CD14-positive monocyte (primary cell): ENCODE results near the gene ELFN1. TPM values are rescaled to one million over a fixed set of nuclear protein-coding genes. Genes with fewer than 3 reads are reported as not detected.

Source experiments
- DNase-seq, 3 donors: peaks; one replicate each; pipeline ENCODE4 v3.0.0-alpha.2; 2011 to 2022
- H2AFZ ChIP-seq: 2 replicates; pipeline ENCODE4 v1.6.0; 2012; ENCODE audit warnings: mild to moderate bottlenecking, low read depth, low read length, inconsistent platforms; ENCODE audit not compliant: insufficient read depth, poor library complexity, severe bottlenecking
- H3K27ac ChIP-seq, 2 donors: 1 replicate in 1 of 2; 2 replicates in 1 of 2; pipeline ENCODE4 v1.5.1; 2012 to 2013; ENCODE audit warnings: low read length in 2 of 2, control low read depth in 1 of 2, inconsistent platforms in 1 of 2, low read depth in 1 of 2, mild to moderate bottlenecking in 1 of 2
- H3K27me3 ChIP-seq, 2 donors: one replicate each; pipeline versions ENCODE4 v1.6.0 to v1.6.1; 2011 to 2013; ENCODE audit warnings: low read length in 2 of 2; ENCODE audit not compliant: control insufficient read depth in 2 of 2, insufficient read depth in 2 of 2
- H3K36me3 ChIP-seq, 2 donors: replicated peaks in 1 of 2; 1 replicate in 1 of 2; 2 replicates in 1 of 2; pipeline versions ENCODE4 v1.5.1 to v1.6.1; 2012 to 2013; ENCODE audit warnings: low read length in 2 of 2, control low read depth in 1 of 2, inconsistent platforms in 1 of 2, mild to moderate bottlenecking in 1 of 2; ENCODE audit not compliant: insufficient read depth in 2 of 2, control insufficient read depth in 1 of 2
- H3K4me1 ChIP-seq, 2 donors: 1 replicate in 1 of 2; 2 replicates in 1 of 2; pipeline versions ENCODE4 v1.5.1 to v1.6.1; 2012 to 2013; ENCODE audit warnings: low read length in 2 of 2, control low read depth in 1 of 2, inconsistent platforms in 1 of 2, mild to moderate bottlenecking in 1 of 2, moderate library complexity in 1 of 2; ENCODE audit not compliant: insufficient read depth in 2 of 2, control insufficient read depth in 1 of 2
- H3K4me2 ChIP-seq: replicated peaks from 2 replicates; pipeline ENCODE3; 2012; ENCODE audit warnings: low read length, moderate library complexity, mild to moderate bottlenecking; ENCODE audit not compliant: poor library complexity, severe bottlenecking; ENCODE audit errors: extremely low read depth
- H3K4me3 ChIP-seq, 3 experiments: fragments of 200-600 bp in 1 of 3; sonication (generic) in 1 of 3; replicated peaks in 1 of 3; 1 replicate in 2 of 3; 2 replicates in 1 of 3; pipeline ENCODE4 v1.5.1; 2011 to 2013; ENCODE audit warnings: low read length in 3 of 3, mild to moderate bottlenecking in 3 of 3, control low read depth in 2 of 3, low read depth in 2 of 3, inconsistent platforms in 1 of 3, moderate library complexity in 1 of 3
- H3K79me2 ChIP-seq: 2 replicates; pipeline ENCODE4 v1.6.0; 2012; ENCODE audit warnings: mild to moderate bottlenecking, control low read depth, inconsistent platforms, low read length, moderate library complexity; ENCODE audit not compliant: insufficient read depth
- H3K9ac ChIP-seq: 2 replicates; pipeline ENCODE4 v1.6.0; 2017; ENCODE audit warnings: low read length, mild to moderate bottlenecking; ENCODE audit not compliant: insufficient read depth, poor library complexity, severe bottlenecking
- H3K9me3 ChIP-seq, 2 donors: replicated peaks in 1 of 2; 1 replicate in 1 of 2; 2 replicates in 1 of 2; pipeline versions ENCODE4 v1.5.1 to v1.6.1; 2012 to 2013; ENCODE audit warnings: low read length in 2 of 2, control low read depth in 1 of 2; ENCODE audit not compliant: control insufficient read depth in 1 of 2, insufficient read depth in 1 of 2
- H4K20me1 ChIP-seq: 2 replicates; pipeline ENCODE4 v1.6.0; 2012; ENCODE audit warnings: mild to moderate bottlenecking, low read length, control low read depth, moderate library complexity; ENCODE audit not compliant: insufficient read depth
- H3K27ac Mint-ChIP-seq, 7 donors: one replicate each; pipeline ENCODE4 v1.8.0; 2020; ENCODE audit warnings: mild to moderate bottlenecking in 7 of 7, mixed read lengths in 7 of 7, moderate library complexity in 6 of 7, inconsistent platforms in 2 of 7
- H3K27me3 Mint-ChIP-seq, 3 donors: one replicate each; pipeline ENCODE4 v1.8.0; 2021 to 2022; ENCODE audit warnings: low read depth in 3 of 3, mild to moderate bottlenecking in 3 of 3, mixed read lengths in 3 of 3, moderate library complexity in 3 of 3, inconsistent platforms in 1 of 3
- H3K36me3 Mint-ChIP-seq, 2 donors: one replicate each; pipeline ENCODE4 v1.8.0; 2020; ENCODE audit warnings: mixed read lengths in 2 of 2, inconsistent platforms in 1 of 2, mild to moderate bottlenecking in 1 of 2
- H3K4me1 Mint-ChIP-seq: one replicate; pipeline ENCODE4 v1.8.0; 2020; ENCODE audit warnings: mild to moderate bottlenecking, mixed read lengths
- H3K4me3 Mint-ChIP-seq, 2 donors: one replicate each; pipeline ENCODE4 v1.8.0; 2020; ENCODE audit warnings: mild to moderate bottlenecking in 2 of 2, mixed read lengths in 2 of 2, moderate library complexity in 1 of 2
- H3K9me3 Mint-ChIP-seq, 7 donors: one replicate each; pipeline ENCODE4 v1.8.0; 2020 to 2022; ENCODE audit warnings: mixed read lengths in 7 of 7, mild to moderate bottlenecking in 6 of 7, moderate library complexity in 6 of 7, inconsistent platforms in 2 of 7
- WGBS: methylation state at CpG from one replicate; pipeline ENCODE4 v1.1.5; 2013; ENCODE audit warnings: missing lambda C conversion rate; ENCODE audit not compliant: insufficient coverage; 5-methylcytosine and 5-hydroxymethylcytosine counted together
- intact Hi-C, 2 donors: fragments of 100-400 bp; cut with micrococcal nuclease; formaldehyde crosslinking; loops; one replicate each; pipeline versions ENCODE4 v1.15.0 to v1.15.1; 2023
- polyA plus RNA-seq, 3 donors: library from polyadenylated mRNA; depleted of rRNA in 1 of 3; unstranded in 2 of 3; stranded (reverse) in 1 of 3; fragments of 300-500 nt in 2 of 3; fragments of >200 nt in 1 of 3; fragmentation: Illumina TruSeq in 2 of 3; gene quantifications; 1 replicate in 2 of 3; 2 replicates in 1 of 3; pipeline ENCODE4 v1.2.3, GENCODE V29; 2012 to 2021
- TF ChIP-seq, protein P1 (sequence below): fragments of 200-600 bp; IDR thresholded peaks from one replicate; pipeline ENCODE4 v1.8.0; 2022; ENCODE audit warnings: antibody characterized with exemption, mild to moderate bottlenecking

The ELFN1 gene
- polyA plus RNA-seq, 3 donors: not detected

DNA sequence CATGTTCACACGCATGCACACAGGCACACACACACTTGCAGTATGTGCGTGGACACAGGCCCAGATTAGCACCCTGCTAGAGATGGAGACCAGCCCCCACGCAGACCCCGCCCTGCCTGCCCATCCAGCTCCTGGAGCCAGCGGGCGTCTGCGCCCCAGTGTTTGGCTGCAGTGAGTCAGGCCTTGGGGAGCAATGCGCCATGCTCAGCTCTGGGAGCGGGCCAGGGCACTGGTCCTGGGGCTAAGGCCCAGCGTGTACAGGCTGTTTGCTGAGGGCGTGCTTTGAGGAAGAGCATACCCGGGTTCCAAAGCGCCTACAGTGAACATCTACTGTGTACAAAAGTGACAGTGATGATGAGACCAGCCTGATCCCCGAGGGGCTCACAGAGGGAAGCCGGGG lies 16.0 kb upstream of the ELFN1 start:
- Histone ChIP-seq H3K79me2 (no peaks in the 10 kb centered on the region), H4K20me1 (no peaks in the 10 kb centered on the region), H3K4me1 (no peaks in the 10 kb centered on the region), H3K9me3 (no peaks in the 10 kb centered on the region), H3K9ac (no peak overlapping the region), H3K27me3 (peaks cover 0 to 5% of the 10 kb centered on the region in 2 donors), H3K4me2 (no peak overlapping the region), H3K27ac (no peak overlapping the region), H3K36me3 (no peaks in the 10 kb centered on the region), H2AFZ (no peak overlapping the region), H3K4me3 (no peak overlapping the region)
- no peak overlapping the region for H3K4me3 Mint-ChIP-seq
- H3K27ac Mint-ChIP-seq: no peak overlapping the region
- peaks cover 0 to 3% (median 0%) of the 10 kb centered on the region in 7 donors for H3K9me3 Mint-ChIP-seq
- DNase-seq: no peak
- H3K27me3 Mint-ChIP-seq: peaks cover 11 to 36% (median 19%) of the 10 kb centered on the region in 3 donors
- TF ChIP-seq, protein P1, sequence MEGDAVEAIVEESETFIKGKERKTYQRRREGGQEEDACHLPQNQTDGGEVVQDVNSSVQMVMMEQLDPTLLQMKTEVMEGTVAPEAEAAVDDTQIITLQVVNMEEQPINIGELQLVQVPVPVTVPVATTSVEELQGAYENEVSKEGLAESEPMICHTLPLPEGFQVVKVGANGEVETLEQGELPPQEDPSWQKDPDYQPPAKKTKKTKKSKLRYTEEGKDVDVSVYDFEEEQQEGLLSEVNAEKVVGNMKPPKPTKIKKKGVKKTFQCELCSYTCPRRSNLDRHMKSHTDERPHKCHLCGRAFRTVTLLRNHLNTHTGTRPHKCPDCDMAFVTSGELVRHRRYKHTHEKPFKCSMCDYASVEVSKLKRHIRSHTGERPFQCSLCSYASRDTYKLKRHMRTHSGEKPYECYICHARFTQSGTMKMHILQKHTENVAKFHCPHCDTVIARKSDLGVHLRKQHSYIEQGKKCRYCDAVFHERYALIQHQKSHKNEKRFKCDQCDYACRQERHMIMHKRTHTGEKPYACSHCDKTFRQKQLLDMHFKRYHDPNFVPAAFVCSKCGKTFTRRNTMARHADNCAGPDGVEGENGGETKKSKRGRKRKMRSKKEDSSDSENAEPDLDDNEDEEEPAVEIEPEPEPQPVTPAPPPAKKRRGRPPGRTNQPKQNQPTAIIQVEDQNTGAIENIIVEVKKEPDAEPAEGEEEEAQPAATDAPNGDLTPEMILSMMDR: no peak
- intact Hi-C loops: no loop called here
- H3K4me1 Mint-ChIP-seq: no peaks in the 10 kb centered on the region
- WGBS: 94% methylated on average over 13 of the region's 15 CpGs
- H3K36me3 Mint-ChIP-seq: no peaks in the 10 kb centered on the region

GRCh38 chr7:1654738-1655475 lies 15.2 kb upstream of the ELFN1 start:
- Mint-ChIP-seq H3K27me3 (peaks cover 16 to 34% (median 19%) of the 10 kb centered on the region in 3 donors), H3K9me3 (peaks cover 0 to 3% (median 0%) of the 10 kb centered on the region in 7 donors), H3K4me3 (no peak overlapping the region), H3K36me3 (no peaks in the 10 kb centered on the region), H3K27ac (no peak overlapping the region), H3K4me1 (no peaks in the 10 kb centered on the region)
- Histone ChIP-seq H3K36me3 (no peaks in the 10 kb centered on the region), H3K4me3 (no peak overlapping the region), H4K20me1 (no peaks in the 10 kb centered on the region), H3K4me1 (no peaks in the 10 kb centered on the region), H3K9me3 (no peaks in the 10 kb centered on the region), H3K27me3 (peaks cover 0 to 5% of the 10 kb centered on the region in 2 donors), H2AFZ (no peak overlapping the region), H3K27ac (no peak overlapping the region), H3K79me2 (no peaks in the 10 kb centered on the region), H3K9ac (no peak overlapping the region), H3K4me2 (no peak overlapping the region)
- intact Hi-C loops: no loop called here
- TF ChIP-seq, protein P1: no peak
- DNase-seq: no peak
- WGBS: 92% methylated on average over 32 of the region's 32 CpGs
